ENCODE results near the gene FAM81A. TPM values are rescaled to one million over a fixed set of nuclear protein-coding genes. Genes with fewer than 3 reads are reported as not detected.

The FAM81A gene
- total RNA-seq: 1.0 and 1.1 TPM in 2 replicates

DNA sequence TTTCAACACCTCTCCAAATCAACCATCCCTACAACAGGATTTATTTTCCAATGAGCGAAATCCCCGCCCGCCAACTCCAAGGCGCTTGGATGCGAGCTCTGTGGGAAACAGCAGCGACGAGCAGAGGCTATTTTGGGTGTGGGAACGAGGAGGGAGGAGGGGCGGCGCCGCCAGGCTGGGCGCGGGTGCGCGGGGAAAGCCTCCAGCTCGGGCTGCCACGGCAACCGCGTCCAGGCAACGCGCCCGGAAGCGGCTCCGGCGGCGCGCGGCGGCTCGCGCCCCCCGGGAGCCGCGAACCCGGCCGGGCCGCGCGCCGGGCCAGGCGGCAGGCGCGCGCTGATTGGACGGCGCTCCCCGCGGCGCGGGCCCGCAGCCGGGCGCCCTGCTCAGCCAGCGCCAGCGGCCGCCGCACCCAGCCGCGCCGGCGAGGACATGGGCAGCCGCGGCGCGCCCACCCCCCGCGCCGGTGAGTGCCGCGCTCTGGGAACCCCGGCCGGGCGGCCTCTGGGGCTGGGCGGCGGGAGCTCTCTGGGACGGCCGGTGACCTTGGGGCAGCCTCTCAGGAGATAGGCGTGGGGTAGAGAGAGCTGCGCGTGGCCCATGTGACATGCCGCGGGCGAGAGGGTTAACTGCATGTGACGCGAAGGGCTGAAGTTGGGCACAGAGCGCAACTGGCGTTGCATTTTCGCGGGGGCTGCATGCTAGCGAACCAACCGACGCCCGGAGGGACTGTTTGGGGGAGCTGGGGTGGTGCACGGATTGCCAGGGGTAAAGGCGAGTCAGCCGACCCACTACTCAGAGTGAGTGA lies at the start of gene FAM81A:
FAM81A (plus strand) TSS at position 370 of the 808 bp plus-strand sequence. CDS start 20,441 bp downstream, outside the sequence.

Other genes starting within 250 kb of the FAM81A start
- gene LDHAL6B, start 231.3 kb upstream of the FAM81A start, total RNA-seq: not detected in 2 replicates
- 98.9 and 99.8 TPM in 2 replicates for gene MYO1E, start 65.3 kb upstream of the FAM81A start, total RNA-seq
- gene GCNT3, start 173.6 kb downstream of the FAM81A start, total RNA-seq: 1.6 TPM in 2 replicates
- gene GTF2A2, start 219.3 kb downstream of the FAM81A start, total RNA-seq: 30.6 and 56.4 TPM in 2 replicates